GM21737 (cell line): ENCODE results near the gene SAP25.

Experiments used
- ATAC-seq: cut with Tn5 transposase; IDR thresholded peaks from one replicate; pipeline ENCODE4 v1.9.1; 2021; ENCODE audit warnings: mild to moderate bottlenecking, moderate library complexity; ENCODE audit not compliant: unreplicated experiment

Gene SAP25

DNA sequence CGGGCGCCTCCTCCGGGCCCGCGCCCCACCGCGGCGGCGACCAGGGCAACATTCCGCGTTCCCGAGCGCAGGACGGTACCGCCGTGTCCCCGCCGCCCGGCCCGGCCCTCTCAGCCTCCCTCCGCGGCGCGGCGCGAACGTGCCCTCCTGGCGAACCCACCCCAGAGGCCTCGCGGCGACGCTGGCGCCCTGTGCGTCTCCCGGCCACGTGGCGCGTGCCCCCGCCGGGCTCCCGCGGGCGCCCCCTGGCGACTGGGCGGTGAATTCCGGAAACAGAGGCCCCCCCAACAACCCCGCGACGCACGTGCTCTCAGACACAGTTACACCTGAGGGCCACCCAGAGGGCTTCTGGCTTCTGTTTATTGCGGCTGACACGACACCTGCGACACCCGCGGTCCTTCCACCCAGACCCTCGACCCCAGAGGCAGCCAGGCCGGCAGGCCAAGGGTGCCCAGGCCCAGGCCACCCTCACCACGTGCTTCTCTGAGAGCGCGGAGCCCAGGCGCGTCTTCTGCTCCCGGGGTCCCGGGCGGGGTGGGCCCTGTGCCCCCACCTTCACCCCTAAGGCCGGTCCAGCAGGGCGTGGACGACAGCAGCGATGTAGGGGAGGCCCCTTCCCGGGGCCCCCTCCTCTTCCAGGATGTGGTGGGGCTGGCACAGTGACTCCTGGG is at the start of gene SAP25:
Gene SAP25, minus strand, starts transcription at position 210 of the 671 bp plus-strand sequence. Its CDS starts 158 bp downstream, at position 52.
- ATAC-seq: no peak

DNA sequence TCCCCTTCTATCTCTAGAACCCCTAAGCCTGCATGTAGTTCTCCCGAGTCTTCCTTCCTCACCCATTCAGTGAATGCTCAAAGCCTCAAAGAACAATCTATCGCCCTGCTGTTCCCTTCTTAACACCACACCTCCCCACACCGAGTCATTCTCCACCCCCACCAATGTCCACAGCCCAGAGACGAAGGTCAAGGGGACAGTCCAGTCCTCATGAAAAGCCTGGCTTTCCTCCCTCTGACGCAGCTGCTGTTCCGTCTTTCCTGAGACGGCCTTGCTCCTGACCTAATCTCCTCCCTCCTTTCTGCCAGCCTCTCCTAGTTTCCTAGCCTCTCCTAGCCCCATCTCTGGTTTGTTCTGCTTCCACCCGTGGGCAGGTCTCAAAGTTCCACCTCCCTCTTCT is 47.9 kb upstream of the SAP25 start:
- no peak for ATAC-seq

DNA sequence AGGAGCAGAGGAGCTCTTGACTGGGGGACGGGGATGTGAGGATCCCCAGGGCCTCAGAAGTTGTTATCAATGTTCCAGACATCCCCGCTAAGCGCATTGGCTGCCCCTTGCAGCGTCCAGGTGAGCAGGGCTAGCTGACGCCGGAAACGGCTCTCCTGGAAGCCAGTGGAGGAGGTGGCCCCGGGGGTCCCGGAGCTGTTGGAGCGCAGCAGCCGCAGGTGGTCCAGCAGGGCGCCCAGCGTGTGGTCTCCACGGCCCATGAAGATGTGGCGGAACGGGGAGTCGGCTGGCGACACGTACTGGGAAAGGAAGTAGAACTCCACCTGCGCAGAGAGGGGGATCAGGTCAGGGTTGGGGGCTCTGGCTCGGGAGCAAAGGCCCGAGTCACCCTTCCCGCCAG is 47.1 kb upstream of the SAP25 start:
- no peak for ATAC-seq

DNA sequence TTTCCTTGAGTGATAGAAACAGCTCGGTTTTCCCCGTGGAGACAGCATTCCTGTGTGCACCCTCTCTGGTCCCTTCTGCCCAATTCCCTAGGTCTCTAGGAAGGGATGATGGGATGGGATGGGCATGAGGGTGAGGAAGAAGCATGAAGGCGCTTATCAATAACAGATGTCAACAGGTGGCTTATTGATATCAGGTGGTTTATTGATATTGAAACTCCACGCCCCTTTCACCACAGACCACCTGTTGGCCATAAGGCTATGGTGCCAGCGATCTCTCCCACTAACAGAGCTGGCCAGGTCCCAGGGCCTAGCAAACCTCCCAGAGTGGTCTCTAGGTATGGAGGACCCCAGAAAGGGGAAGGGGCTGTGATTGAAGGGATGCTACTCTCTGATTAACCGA is 46.5 kb upstream of the SAP25 start:
- ATAC-seq: no peak

DNA sequence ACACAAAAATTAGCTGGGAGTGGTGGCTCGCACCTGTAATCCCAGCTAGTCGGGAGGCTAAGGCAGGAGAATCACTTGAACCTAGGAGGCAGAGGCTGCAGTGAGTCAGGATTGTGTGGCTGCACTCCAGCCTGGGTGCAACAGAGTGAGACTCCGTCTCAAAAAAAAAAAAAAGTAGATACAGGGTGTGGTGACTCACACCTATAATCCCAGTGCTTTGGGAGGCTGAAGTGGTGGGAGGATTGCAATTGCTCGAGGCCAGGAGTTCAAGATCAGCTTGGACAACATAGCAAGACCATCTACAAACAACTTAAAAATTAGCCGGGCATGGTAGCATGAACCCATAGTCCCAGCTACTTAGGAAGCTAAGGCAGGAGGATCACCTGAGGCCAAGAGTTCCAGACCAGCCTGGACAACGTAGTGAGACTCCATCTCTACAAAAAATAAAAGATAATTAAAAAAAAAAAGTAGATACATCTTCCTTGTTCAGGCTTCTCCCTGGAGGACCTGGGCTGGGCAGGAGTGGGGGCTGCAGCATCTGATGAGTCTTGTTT is 40.7 kb upstream of the SAP25 start:
- no peak for ATAC-seq

DNA sequence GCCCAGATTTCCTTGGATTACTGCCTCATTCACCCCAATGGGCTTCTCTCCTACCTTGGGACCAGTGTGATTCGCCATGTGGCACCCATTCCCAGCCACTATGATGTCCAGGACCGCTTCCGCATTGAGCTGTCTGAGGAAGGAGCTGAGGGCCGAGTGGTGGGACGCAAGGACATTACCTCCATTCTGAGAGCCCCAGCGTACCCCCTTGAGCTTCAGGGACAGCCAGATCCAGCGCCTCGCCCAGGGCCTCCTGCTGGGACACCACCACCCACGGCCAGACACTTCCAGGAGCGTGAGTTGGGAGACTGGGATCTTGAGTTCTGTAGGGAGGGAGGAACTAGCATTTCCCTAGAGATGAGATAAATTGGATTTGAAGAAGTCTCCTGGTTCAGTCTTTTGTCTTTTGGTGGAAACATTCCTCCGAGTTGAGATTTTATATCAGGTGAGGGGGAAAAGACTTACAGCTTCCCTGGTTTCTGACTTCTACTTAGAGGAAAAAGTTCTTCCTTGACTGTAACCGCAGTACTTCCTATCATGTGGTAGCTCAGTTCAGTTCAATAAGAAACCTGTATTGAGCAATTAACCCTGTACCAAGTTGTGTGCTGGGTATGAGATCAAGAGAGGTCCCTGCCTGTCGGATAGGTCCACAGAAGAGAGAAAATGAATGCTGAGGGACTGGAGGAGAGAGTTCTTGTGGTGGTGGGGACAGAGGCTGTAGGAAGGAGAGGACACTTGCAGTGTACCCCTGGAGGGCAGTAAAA is 39.9 kb upstream of the SAP25 start:
- ATAC-seq: no peak

DNA sequence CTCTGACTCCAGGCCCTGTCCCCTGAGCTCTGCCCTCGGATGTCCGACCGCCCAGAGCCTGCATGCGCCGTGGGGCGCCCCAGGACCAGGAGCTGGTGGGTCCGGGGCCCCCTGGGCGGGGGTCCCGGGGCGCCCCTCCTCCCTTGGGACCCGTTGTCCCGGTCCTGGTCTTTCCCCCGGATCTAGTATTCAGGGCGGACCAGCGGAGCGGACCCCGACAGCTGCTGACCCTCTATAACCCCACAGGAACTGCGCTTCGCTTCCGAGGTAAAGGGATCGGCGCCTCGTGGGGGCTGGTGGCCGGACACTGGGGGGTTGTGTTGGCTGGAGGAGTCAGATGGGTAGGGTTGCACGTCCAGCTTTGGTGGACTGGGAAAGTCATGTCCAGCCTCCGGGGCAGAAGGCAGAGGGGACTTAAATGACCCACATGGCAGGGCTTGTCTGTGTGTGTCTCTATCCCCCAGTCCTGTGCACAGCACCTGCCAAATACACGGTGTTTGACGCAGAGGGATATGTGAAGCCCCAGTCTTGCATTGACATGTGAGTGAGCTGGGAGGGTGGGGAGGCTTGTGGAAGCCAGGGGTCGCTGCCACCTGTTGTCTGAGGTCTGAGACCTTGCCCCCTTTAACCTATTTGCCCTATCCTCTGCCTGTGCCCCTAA is 39.2 kb upstream of the SAP25 start:
- peak; percentile 4 for ATAC-seq

DNA sequence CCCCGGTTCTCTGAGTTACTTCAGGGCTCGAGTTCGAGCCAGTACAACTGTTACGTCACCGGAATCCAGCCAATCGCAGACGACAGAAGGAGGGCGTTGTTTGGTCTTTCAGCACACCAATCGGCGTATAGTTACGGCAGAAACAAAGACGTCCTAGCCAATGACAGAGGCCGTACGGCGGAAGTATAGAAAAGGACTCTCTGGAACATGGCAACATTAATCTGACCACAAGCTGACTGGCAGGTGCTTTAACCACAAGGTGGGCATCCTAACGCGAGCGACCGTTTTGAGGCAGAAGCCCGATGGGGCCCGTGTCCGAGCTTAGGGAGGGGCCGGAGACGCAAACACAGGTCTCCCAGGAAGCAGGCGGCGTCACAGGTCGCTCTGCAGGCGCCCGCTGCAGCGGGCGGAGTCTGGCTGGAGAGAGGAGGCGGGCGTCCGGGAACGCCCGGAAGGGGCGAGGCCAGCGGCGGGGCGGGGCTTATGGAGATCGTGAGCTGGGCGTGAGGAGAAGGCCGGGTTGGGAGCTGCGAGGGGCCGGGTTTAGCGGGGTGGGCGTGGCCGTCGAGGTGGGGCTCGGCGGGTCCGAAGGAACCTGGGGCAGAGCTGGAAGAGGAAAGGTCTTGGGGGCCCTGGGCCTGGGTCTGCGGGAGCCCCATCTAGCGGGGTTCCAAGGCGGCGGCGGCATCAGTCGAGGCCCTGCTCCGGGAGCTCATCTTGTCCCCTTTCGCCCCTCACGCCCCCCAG is 38.5 kb upstream of the SAP25 start, which contains the start of gene MOSPD3:
Gene MOSPD3, plus strand, starts transcription at position 558 of the 747 bp plus-strand sequence. CDS start 252 bp downstream, outside the sequence.
- peak; percentile 92 for ATAC-seq

DNA sequence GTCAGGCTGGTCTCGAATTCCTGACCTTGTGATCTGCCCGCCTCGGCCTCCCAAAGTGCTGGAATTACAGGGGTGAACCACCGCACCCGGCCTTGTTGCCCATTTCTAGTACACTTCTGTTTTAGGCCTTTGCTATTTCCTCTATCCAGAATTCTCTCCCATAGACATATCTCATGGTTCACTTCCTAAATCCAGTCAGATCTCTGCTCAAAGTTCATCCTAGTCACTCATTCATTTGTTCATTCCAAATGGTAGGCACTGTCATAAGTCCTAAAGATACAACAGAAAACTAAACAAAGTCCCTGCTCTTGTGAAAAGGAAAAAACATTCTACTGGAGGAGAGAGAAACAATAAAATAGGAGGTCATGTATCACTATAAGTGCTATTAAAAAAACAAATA is 36.3 kb upstream of the SAP25 start:
- no peak for ATAC-seq

DNA sequence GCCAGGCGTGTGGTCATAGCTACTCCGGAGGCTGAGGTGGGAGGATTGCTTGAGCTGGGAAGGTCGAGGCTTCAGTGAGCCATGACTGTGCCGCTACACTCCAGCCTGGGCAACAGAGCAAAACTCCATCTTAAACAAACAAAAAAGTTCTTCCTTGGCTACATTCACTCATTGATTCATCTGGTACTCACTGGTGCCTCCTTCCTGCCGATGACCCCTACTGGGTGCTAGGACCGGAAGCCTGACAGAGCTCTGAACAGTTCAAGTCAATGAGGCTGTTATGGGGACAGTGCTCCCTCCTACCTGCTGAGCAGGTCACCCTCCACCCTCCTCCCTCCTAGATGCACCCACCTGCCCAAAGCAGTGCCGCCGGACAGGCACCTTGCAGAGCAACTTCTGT is 33.4 kb upstream of the SAP25 start:
- ATAC-seq: no peak

DNA sequence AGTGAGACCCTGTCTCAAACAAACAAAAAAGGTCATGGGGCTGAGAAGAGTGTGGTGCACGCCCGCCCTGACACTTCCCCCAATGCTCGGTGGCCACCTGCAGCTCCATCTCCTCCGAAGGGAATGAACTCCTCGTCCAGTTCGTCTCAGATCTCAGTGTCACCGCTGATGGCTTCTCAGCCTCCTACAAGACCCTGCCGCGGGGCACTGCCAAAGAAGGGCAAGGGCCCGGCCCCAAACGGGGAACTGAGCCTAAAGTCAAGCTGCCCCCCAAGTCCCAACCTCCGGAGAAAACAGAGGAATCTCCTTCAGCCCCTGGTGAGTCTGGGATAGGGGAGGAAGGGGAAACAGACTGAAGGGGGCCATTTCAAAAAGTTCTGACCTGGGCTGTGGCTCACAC is 32.6 kb upstream of the SAP25 start:
- no peak for ATAC-seq

DNA sequence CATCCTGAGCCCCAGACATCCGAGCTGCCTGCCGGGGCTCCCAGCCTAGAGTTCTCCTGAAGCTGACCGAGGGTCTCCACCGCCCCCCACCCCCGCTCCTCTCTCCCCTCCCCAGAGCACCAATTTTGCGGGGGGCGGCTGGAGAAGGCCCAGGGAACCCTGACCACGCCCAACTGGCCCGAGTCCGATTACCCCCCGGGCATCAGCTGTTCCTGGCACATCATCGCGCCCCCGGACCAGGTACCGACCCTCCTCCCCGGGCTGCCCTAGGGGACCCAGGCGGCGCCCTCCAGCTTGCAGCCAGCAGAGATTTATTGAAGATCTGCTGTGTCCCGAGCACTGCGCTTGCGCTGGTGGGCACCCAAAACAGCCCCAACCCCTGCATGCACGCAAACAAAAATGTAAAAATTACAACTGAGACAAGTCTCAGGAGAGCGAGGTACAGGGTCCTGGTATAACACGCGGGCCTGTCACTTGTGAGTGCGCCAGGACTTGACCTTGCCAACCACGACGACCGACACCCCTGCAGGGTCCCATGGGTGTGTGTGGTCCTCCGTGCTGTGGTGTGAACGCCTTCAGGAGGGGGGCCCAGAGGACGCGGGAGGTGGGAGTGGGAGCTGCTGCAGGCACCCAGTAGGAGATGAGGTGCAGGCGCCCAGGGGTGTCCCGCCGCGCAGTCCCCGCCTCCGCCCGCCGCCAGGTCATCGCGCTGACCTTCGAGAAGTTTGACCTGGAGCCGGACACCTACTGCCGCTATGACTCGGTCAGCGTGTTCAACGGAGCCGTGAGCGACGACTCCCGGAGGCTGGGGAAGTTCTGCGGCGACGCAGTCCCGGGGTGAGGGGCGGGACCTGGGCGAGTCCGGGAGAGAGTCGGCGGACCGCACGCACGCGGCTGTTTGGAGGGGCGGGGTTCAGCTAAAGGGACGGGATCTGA is 31.5 kb upstream of the SAP25 start:
- no peak for ATAC-seq

DNA sequence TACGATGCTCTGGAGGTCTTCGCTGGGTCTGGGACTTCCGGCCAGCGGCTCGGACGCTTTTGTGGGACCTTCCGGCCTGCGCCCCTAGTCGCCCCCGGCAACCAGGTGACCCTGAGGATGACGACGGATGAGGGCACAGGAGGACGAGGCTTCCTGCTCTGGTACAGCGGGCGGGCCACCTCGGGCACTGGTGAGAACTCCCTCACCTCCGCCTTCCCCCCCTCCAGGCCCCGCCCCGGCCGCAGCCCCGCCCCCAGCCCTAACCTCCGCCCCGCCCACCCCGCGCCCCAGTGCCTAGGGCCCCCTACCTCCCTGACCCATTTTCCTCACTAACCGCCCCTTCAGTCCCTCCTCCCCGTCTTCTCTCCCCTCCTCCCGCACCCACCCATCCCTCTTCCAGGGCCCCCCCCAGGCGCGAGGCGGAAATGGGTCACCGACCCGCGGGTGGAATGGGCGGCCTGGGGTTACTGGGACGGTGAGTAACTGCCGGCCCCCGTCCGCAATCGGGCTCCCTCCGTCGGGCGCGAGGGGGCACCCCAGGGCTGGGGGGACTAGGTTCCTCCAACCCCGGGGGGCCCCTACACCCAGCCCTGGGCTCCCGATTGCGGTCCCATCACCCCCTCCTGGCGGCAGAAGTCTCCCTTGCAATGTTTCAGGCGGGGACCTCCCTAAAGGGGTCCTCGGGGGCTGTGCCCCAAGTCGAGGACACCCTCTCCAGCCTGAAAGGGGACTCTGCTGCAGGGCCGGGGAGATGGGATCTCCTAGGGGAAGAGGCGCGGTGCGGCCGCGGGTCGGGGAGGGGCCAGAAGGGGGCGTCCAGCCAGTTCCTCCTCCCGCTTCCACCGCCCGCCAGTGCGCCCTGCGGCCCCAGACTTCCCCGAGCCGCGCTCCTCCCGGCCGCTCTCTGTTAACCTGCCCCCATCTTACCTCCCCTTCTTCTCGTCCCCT is 30.6 kb upstream of the SAP25 start:
- ATAC-seq: peak; percentile 46

DNA sequence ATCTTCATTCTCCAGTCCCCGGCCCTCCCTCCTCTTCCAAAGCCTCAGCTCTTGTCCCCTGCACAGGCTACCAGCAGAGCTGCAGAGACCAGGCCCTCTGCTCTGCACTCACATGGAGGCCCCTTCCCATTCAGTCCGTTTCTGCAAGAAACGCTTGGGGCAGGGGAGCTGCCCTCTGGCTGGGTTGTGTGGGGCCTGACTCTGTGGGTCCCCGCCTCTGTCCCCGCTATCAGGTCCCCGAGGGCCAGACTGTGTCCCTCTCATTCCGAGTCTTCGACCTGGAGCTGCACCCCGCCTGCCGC is 30.0 kb upstream of the SAP25 start:
- ATAC-seq: no peak

DNA sequence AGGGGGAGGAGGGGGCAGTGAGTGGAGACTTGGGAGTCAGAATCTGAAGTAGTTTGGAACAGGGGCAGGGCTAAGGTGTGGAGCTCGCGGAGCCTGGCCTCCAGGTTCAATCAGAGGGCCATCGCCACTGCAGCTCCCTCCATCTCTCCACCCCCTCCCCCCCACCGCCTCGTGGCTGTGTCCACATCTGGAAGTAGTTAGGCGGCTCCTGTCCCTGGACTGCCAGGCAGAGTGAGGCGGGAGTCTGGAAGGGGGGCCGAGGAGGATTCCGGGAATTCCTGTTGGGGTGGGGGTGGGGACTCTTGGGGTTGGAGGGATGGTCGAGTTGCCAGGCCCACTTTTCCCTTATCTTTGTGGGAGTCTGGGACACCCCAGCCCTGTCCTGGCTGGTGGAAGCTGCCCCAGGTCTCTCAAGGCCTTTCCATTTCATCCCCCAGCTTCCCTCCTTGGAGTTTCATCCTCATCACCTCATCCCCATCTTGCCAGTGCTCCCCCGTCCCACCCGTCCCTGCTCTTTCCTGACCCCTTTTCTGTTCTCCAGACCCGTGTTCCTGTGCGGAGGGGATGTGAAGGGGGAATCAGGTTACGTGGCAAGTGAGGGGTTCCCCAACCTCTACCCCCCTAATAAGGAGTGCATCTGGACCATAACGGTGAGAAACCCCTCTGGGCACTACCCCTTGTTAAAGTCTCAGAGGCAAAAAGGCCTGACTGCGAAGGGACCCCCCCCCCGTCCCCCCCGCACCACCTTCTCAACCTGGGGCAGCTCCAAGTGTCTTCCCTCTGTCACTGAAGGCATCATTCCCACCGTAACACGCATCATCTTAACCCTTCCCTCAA is 29.4 kb upstream of the SAP25 start:
- no peak for ATAC-seq

DNA sequence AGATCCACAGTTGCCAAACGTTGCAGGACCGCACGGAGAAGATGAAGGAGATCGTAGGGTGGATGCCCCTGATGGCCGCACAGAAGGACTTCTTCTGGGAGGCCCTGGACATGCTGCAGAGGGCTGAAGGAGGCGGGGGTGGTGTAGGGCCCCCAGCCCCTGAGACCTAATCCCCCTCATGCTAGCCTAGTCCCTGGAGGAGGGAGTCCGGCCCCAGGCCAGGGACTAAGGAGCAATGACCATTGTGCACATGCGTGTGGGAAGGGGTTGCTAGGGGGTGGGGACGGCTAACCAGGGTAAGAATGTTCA is 27.0 kb upstream of the SAP25 start:
- no peak for ATAC-seq

DNA sequence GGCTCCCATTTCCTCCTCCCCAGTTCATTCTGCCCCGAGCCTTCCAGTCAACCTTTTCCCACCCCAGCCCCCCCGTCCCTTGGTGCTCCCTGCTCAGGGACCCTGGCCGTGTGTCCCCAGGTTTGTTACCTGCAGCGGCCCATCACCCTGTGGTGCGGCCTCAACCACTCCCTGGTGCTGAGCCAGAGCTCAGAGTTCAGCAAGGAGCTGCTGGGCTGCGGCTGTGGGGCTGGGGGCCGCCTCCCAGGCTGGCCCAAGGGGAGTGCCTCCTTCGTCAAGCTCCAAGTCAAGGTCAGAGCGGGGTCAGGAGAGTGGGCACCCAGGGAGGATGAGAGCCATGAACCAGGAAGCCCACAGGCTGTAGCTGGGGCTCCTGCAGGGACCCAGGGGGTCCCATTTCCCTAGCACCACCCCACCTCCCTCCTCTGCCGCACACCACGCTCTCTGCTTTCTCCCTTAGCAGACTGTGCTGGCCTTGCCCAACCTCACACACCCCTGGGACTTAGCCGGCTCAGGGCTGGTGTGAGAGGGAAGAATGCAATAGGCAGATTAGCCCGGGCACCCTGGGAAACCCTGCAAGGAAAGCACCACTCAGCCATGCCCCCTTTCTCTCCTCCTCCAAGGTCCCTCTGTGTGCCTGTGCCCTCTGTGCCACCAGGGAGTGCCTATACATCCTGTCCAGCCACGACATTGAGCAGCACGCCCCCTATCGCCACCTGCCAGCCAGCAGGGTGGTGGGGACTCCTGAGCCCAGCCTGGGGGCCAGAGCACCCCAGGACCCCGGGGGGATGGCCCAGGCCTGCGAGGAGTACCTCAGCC is 26.4 kb upstream of the SAP25 start:
- no peak for ATAC-seq
